B cell (primary cell): Measurements from ENCODE around the gene TPST2. TPM values are rescaled to one million over a fixed set of nuclear protein-coding genes. Genes with fewer than 3 reads are reported as not detected.

Experiments used
- ATAC-seq: fragments of 200-7000 bp; cut with Tn5 transposase; one replicate; pipeline ENCODE4 v1.10.0; 2021; ENCODE audit warnings: low read depth, mild to moderate bottlenecking, moderate number of reproducible peaks, moderate library complexity
- CTCF ChIA-PET: fragments of 350-600 bp; sonication (Branson Sonifier 250); formaldehyde crosslinking; loops from one replicate; lab custom pipeline; 2021; ENCODE audit warnings: antibody characterized with exemption, inconsistent platforms; lab: Charles Lee
- POLR2A ChIA-PET: fragments of 350-600 bp; sonication (Branson Sonifier 250); formaldehyde crosslinking; loops from one replicate; lab custom pipeline; 2021; ENCODE audit warnings: antibody characterized with exemption; lab: Charles Lee
- DNase-seq: peaks from one replicate; pipeline ENCODE4 v3.0.0; 2013
- H2AFZ ChIP-seq: 2 replicates; pipeline ENCODE4 v1.6.1; 2012; ENCODE audit warnings: mild to moderate bottlenecking, low read depth, low read length; ENCODE audit not compliant: insufficient read depth, poor library complexity, severe bottlenecking
- H3K27ac ChIP-seq, 2 donors: 1 replicate in 1 of 2; 2 replicates in 1 of 2; pipeline ENCODE4 v1.5.1; 2012 to 2013; ENCODE audit warnings: low read length in 2 of 2, mild to moderate bottlenecking in 2 of 2, moderate library complexity in 1 of 2
- H3K27me3 ChIP-seq, 4 experiments: fragments of 200-600 bp in 1 of 4; sonication (generic) in 1 of 4; replicated peaks in 1 of 4; 1 replicate in 2 of 4; 2 replicates in 2 of 4; pipeline versions ENCODE4 v1.6.1 to v1.7.0; 2013 to 2016; ENCODE audit warnings: low read length in 3 of 4, mild to moderate bottlenecking in 2 of 4, mixed read lengths in 1 of 4, moderate library complexity in 1 of 4; ENCODE audit not compliant: insufficient read depth in 4 of 4, control insufficient read depth in 3 of 4; ENCODE audit errors: control extremely low read depth in 1 of 4
- H3K36me3 ChIP-seq, 2 experiments: replicated peaks in 1 of 2; 1 replicate in 1 of 2; 2 replicates in 1 of 2; pipeline versions ENCODE4 v1.6.1 to v1.7.1; 2013; ENCODE audit warnings: low read length in 1 of 2; ENCODE audit not compliant: insufficient read depth in 2 of 2, control insufficient read depth in 1 of 2; ENCODE audit errors: control extremely low read depth in 1 of 2, extremely low read depth in 1 of 2
- H3K4me1 ChIP-seq, 2 donors: fragments of 200-600 bp in 1 of 2; sonication (generic) in 1 of 2; 1 replicate in 1 of 2; 2 replicates in 1 of 2; pipeline versions ENCODE4 v1.5.1 to v1.6.1; 2013 to 2017; ENCODE audit warnings: low read length in 2 of 2; ENCODE audit not compliant: control insufficient read depth in 2 of 2, insufficient read depth in 2 of 2
- H3K4me2 ChIP-seq: replicated peaks from 2 replicates; pipeline ENCODE3; 2012; ENCODE audit warnings: mild to moderate bottlenecking, low read depth, low read length; ENCODE audit not compliant: poor library complexity, severe bottlenecking
- H3K4me3 ChIP-seq, 5 experiments: fragments of 200-600 bp in 1 of 5; sonication (generic) in 1 of 5; 1 replicate in 3 of 5; 2 replicates in 2 of 5; pipeline versions ENCODE4 v1.5.1 to v1.7.0; 2011 to 2016; ENCODE audit warnings: low read length in 4 of 5, mild to moderate bottlenecking in 4 of 5, low read depth in 2 of 5, control low read depth in 1 of 5, moderate library complexity in 1 of 5; ENCODE audit not compliant: insufficient read depth in 1 of 5; ENCODE audit errors: control extremely low read depth in 1 of 5, extremely low read depth in 1 of 5
- H3K79me2 ChIP-seq: fragments of 200-600 bp; sonication (generic); one replicate; pipeline ENCODE4 v1.6.0; 2016; ENCODE audit warnings: low read length; ENCODE audit not compliant: control insufficient read depth, insufficient read depth
- H3K9ac ChIP-seq: fragments of 200-600 bp; sonication (generic); 2 replicates; pipeline ENCODE4 v1.6.1; 2017; ENCODE audit warnings: mild to moderate bottlenecking, low read length, moderate library complexity
- H3K9me3 ChIP-seq, 3 donors: one replicate each; pipeline versions ENCODE4 v1.6.1 to v1.7.1; 2013; ENCODE audit warnings: low read length in 2 of 3; ENCODE audit not compliant: control insufficient read depth in 2 of 3, insufficient read depth in 1 of 3; ENCODE audit errors: control extremely low read depth in 1 of 3
- H4K20me1 ChIP-seq: 2 replicates; pipeline ENCODE4 v1.6.0; 2012; ENCODE audit warnings: mild to moderate bottlenecking, low read length; ENCODE audit not compliant: insufficient read depth, control insufficient read depth, poor library complexity, severe bottlenecking
- H3K27ac Mint-ChIP-seq: one replicate; pipeline ENCODE4 v1.8.0; 2021; ENCODE audit warnings: mixed read lengths
- H3K27me3 Mint-ChIP-seq: one replicate; pipeline ENCODE4 v1.8.0; 2021; ENCODE audit warnings: mixed read lengths
- H3K4me1 Mint-ChIP-seq: one replicate; pipeline ENCODE4 v1.8.0; 2021; ENCODE audit warnings: mixed read lengths
- H3K4me3 Mint-ChIP-seq: one replicate; pipeline ENCODE4 v1.8.0; 2021; ENCODE audit warnings: mixed read lengths
- H3K9me3 Mint-ChIP-seq: one replicate; pipeline ENCODE4 v1.8.0; 2022; ENCODE audit warnings: mixed read lengths; ENCODE audit not compliant: insufficient read depth
- EZH2 ChIP-seq: IDR thresholded peaks from 2 replicates; pipeline ENCODE4 v1.6.1; 2012; ENCODE audit warnings: borderline replicate concordance, low read depth, mild to moderate bottlenecking, moderate library complexity, low read length; ENCODE audit not compliant: insufficient read depth, poor library complexity, severe bottlenecking
- WGBS: methylation state at CpG from one replicate; pipeline ENCODE4 v1.1.5; 2013; ENCODE audit warnings: missing lambda C conversion rate; ENCODE audit not compliant: insufficient coverage; 5-methylcytosine and 5-hydroxymethylcytosine counted together
- intact Hi-C: fragments of 100-400 bp; cut with micrococcal nuclease; formaldehyde crosslinking; loops from one replicate; pipeline ENCODE4 v1.10.0; 2022
- polyA plus RNA-seq: library from polyadenylated mRNA; depleted of rRNA; stranded (reverse); fragments of >200 nt; gene quantifications from 2 replicates; pipeline ENCODE4 v1.2.3, GENCODE V29; 2012
- total RNA-seq, 2 donors: library from RNA; stranded (reverse); fragments of 120-200 nt in 1 of 2; gene quantifications; 1 replicate in 1 of 2; 2 replicates in 1 of 2; pipeline versions ENCODE4 v1.2.3 to v1.2.4, GENCODE V29; 2013 to 2022
- TF ChIP-seq, protein P1 (sequence below): fragments of 200-600 bp; IDR thresholded peaks from one replicate; pipeline ENCODE4 v1.8.0; 2022; ENCODE audit warnings: antibody characterized with exemption, mild to moderate bottlenecking

TPST2 gene
- total and polyA plus RNA-seq, 2 donors (not counting 1 experiment from before 2014, with no cell fraction given) = 16.6 to 43.1 TPM

GRCh38 chr22:26555478-26555877, 34.5 kb downstream of the TPST2 start:
- Mint-ChIP-seq H3K4me1 (peaks cover 12% of the 10 kb centered on the region), H3K9me3 (no peaks in the 10 kb centered on the region), H3K27me3 (no peaks in the 10 kb centered on the region), H3K27ac (no peak overlapping the region), H3K4me3 (no peak overlapping the region)
- no peak overlapping the region for H3K27ac ChIP-seq
- no peak overlapping the region for H3K4me2 ChIP-seq
- peaks cover 1 to 4% of the 10 kb centered on the region in 2 experiments for H3K36me3 ChIP-seq
- no peaks in the 10 kb centered on the region for H3K4me1 ChIP-seq
- DNase-seq (no peak), ATAC-seq (no peak)
- TF ChIP-seq, protein P1, sequence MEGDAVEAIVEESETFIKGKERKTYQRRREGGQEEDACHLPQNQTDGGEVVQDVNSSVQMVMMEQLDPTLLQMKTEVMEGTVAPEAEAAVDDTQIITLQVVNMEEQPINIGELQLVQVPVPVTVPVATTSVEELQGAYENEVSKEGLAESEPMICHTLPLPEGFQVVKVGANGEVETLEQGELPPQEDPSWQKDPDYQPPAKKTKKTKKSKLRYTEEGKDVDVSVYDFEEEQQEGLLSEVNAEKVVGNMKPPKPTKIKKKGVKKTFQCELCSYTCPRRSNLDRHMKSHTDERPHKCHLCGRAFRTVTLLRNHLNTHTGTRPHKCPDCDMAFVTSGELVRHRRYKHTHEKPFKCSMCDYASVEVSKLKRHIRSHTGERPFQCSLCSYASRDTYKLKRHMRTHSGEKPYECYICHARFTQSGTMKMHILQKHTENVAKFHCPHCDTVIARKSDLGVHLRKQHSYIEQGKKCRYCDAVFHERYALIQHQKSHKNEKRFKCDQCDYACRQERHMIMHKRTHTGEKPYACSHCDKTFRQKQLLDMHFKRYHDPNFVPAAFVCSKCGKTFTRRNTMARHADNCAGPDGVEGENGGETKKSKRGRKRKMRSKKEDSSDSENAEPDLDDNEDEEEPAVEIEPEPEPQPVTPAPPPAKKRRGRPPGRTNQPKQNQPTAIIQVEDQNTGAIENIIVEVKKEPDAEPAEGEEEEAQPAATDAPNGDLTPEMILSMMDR = no peak
- no peak overlapping the region for H3K9ac ChIP-seq
- intact Hi-C loops = no loop called here
- WGBS = 94% methylated on average over 10 of the region's 11 CpGs
- H4K20me1 ChIP-seq = no peaks in the 10 kb centered on the region
- H3K27me3 ChIP-seq = no peaks in the 10 kb centered on the region
- ChIA-PET CTCF (no interaction called here), POLR2A (no interaction called here)
- no peak overlapping the region for H3K4me3 ChIP-seq
- H3K79me2 ChIP-seq = peaks cover 77% of the 10 kb centered on the region
- no peak overlapping the region for H2AFZ ChIP-seq
- no peaks in the 10 kb centered on the region for H3K9me3 ChIP-seq

GRCh38 chr22:26554956-26555355, 35.0 kb downstream of the TPST2 start:
- Mint-ChIP-seq H3K27ac (no peak overlapping the region), H3K27me3 (no peaks in the 10 kb centered on the region), H3K4me1 (peaks cover 12% of the 10 kb centered on the region), H3K4me3 (no peak overlapping the region), H3K9me3 (no peaks in the 10 kb centered on the region)
- DNase-seq (no peak), ATAC-seq (no peak)
- Histone ChIP-seq H3K27me3 (no peaks in the 10 kb centered on the region), H3K36me3 (peaks cover 1 to 4% of the 10 kb centered on the region in 2 experiments), H3K4me1 (no peaks in the 10 kb centered on the region), H2AFZ (no peak overlapping the region), H4K20me1 (no peaks in the 10 kb centered on the region), H3K27ac (no peak overlapping the region), H3K9ac (no peak overlapping the region), H3K79me2 (peaks cover 78% of the 10 kb centered on the region), H3K9me3 (no peaks in the 10 kb centered on the region), H3K4me3 (no peak overlapping the region), H3K4me2 (no peak overlapping the region)
- POLR2A ChIA-PET = no interaction called here
- CTCF ChIA-PET = no interaction called here
- intact Hi-C loops = no loop called here
- WGBS = 78% methylated on average over 4 of the region's 6 CpGs
- TF ChIP-seq EZH2 = no peak
- TF ChIP-seq, protein P1 = no peak
